HepG2 (cell line): ENCODE data around the gene PFDN2. TPM values are rescaled to one million over a fixed set of nuclear protein-coding genes. Genes with fewer than 3 reads are reported as not detected.

Experiments used
- CENPT ChIP-seq: sonication (generic); formaldehyde crosslinking; IDR thresholded peaks from 2 replicates; pipeline ENCODE4 v1.8.0; 2022; ENCODE audit warnings: low read depth, mild to moderate bottlenecking, moderate library complexity, missing genetic modification reagents
- CTCF ChIP-seq: sonication (generic); formaldehyde crosslinking; IDR thresholded peaks from 2 replicates; pipeline ENCODE4 v1.5.0; 2020; ENCODE audit warnings: mild to moderate bottlenecking, missing genetic modification reagents, moderate library complexity
- HNRNPL ChIP-seq: fragments of 200-400 bp; formaldehyde crosslinking; IDR thresholded peaks from 2 replicates; pipeline ENCODE4 v1.6.1; 2017; ENCODE audit warnings: mild to moderate bottlenecking, low read depth, low read length
- HOXA9 ChIP-seq: sonication (generic); formaldehyde crosslinking; IDR thresholded peaks from 2 replicates; pipeline ENCODE4 v1.8.1; 2022; ENCODE audit warnings: missing genetic modification reagents, mild to moderate bottlenecking, moderate library complexity, borderline replicate concordance
- KDM4B ChIP-seq: sonication (generic); formaldehyde crosslinking; IDR thresholded peaks from 2 replicates; pipeline ENCODE4 v1.4.0; 2020; ENCODE audit warnings: missing genetic modification reagents
- KDM5B ChIP-seq: sonication (generic); formaldehyde crosslinking; IDR thresholded peaks from 2 replicates; pipeline ENCODE4 v1.4.0; 2020; ENCODE audit warnings: missing genetic modification reagents, mild to moderate bottlenecking, borderline replicate concordance
- NFIC ChIP-seq: IDR thresholded peaks from 2 replicates; pipeline ENCODE4 v1.6.1; 2012; ENCODE audit warnings: mild to moderate bottlenecking, low read length, inconsistent platforms
- NR2C2 ChIP-seq: sonication (generic); formaldehyde crosslinking; IDR thresholded peaks from 2 replicates; pipeline ENCODE4 v1.4.0; 2020; ENCODE audit warnings: missing genetic modification reagents, mild to moderate bottlenecking, moderate library complexity, borderline replicate concordance
- NR2F2 ChIP-seq: IDR thresholded peaks from 2 replicates; pipeline ENCODE4 v1.6.1; 2012; ENCODE audit warnings: low read depth, inconsistent platforms, borderline replicate concordance
- PHF21A ChIP-seq: sonication (generic); formaldehyde crosslinking; IDR thresholded peaks from 2 replicates; pipeline ENCODE4 v1.5.0; 2020; ENCODE audit warnings: mild to moderate bottlenecking, missing genetic modification reagents
- PLRG1 ChIP-seq: fragments of 450-650 bp; conservative IDR thresholded peaks from 2 replicates; pipeline ENCODE4 v1.6.1; 2016
- POLR2A ChIP-seq, 2 experiments: IDR thresholded peaks; 2 replicates each; pipeline ENCODE4 v1.6.1; 2011; ENCODE audit warnings: low read depth in 2 of 2, low read length in 2 of 2, mild to moderate bottlenecking in 1 of 2, moderate library complexity in 1 of 2; ENCODE audit not compliant: insufficient read depth in 1 of 2
- RBFOX2 ChIP-seq: fragments of 200-400 bp; formaldehyde crosslinking; IDR thresholded peaks from 2 replicates; pipeline ENCODE4 v1.6.1; 2017; ENCODE audit warnings: low read depth, mild to moderate bottlenecking, low read length
- TIGD3 ChIP-seq: sonication (generic); formaldehyde crosslinking; IDR thresholded peaks from 2 replicates; pipeline ENCODE4 v1.5.1; 2020; ENCODE audit warnings: mild to moderate bottlenecking, missing genetic modification reagents, borderline replicate concordance
- YEATS4 ChIP-seq: sonication (generic); formaldehyde crosslinking; IDR thresholded peaks from 2 replicates; pipeline ENCODE4 v1.4.0; 2020; ENCODE audit warnings: missing genetic modification reagents, borderline replicate concordance
- YY1 ChIP-seq: IDR thresholded peaks from 2 replicates; pipeline ENCODE4 v1.6.1; 2011; ENCODE audit warnings: low read length, low read depth, moderate library complexity, mild to moderate bottlenecking; ENCODE audit not compliant: insufficient read depth, insufficient replicate concordance
- ZFY ChIP-seq: sonication (generic); formaldehyde crosslinking; IDR thresholded peaks from 2 replicates; pipeline ENCODE4 v1.4.0; 2020; ENCODE audit warnings: missing genetic modification reagents
- ZNF20 ChIP-seq: sonication (generic); formaldehyde crosslinking; IDR thresholded peaks from 2 replicates; pipeline ENCODE4 v1.4.0; 2020; ENCODE audit warnings: mild to moderate bottlenecking, moderate library complexity, missing genetic modification reagents
- ZNF234 ChIP-seq: sonication (generic); formaldehyde crosslinking; conservative IDR thresholded peaks from 2 replicates; pipeline ENCODE4 v1.5.1; 2020; ENCODE audit warnings: mild to moderate bottlenecking, missing genetic modification reagents
- ZNF292 ChIP-seq: sonication (generic); formaldehyde crosslinking; IDR thresholded peaks from 2 replicates; pipeline ENCODE4 v1.8.1; 2022; ENCODE audit warnings: mild to moderate bottlenecking, low read depth, missing genetic modification reagents, borderline replicate concordance
- ZNF468 ChIP-seq: sonication (generic); formaldehyde crosslinking; IDR thresholded peaks from 2 replicates; pipeline ENCODE4 v1.8.0; 2022; ENCODE audit warnings: mild to moderate bottlenecking, moderate library complexity, missing genetic modification reagents
- ZNF552 ChIP-seq: sonication (generic); formaldehyde crosslinking; IDR thresholded peaks from 2 replicates; pipeline ENCODE4 v1.9.0; 2022; ENCODE audit warnings: missing genetic modification reagents, mild to moderate bottlenecking, borderline replicate concordance
- ZNF644 ChIP-seq: IDR thresholded peaks from 2 replicates; pipeline ENCODE4 v1.6.1; 2016; ENCODE audit warnings: low read depth
- ZSCAN12 ChIP-seq: sonication (generic); formaldehyde crosslinking; IDR thresholded peaks from 2 replicates; pipeline ENCODE4 v1.9.0; 2021; ENCODE audit warnings: mild to moderate bottlenecking, missing genetic modification reagents
- ZSCAN29 ChIP-seq: sonication (generic); formaldehyde crosslinking; conservative IDR thresholded peaks from 2 replicates; pipeline ENCODE4 v1.4.0; 2020; ENCODE audit warnings: mild to moderate bottlenecking, missing genetic modification reagents
- ZSCAN31 ChIP-seq: sonication (generic); formaldehyde crosslinking; IDR thresholded peaks from 2 replicates; pipeline ENCODE4 v1.5.0; 2020; ENCODE audit warnings: low read depth, mild to moderate bottlenecking, missing genetic modification reagents
- polyA plus RNA-seq, 8 experiments: library from polyadenylated mRNA; depleted of rRNA in 3 of 8; stranded (reverse) in 7 of 8; unstranded in 1 of 8; fragments of >200 nt; fragmentation: Illumina TruSeq in 4 of 8; extraction: Trizol in 4 of 8; gene quantifications; 2 replicates each; pipeline versions ENCODE4 v1.2.1 to v1.2.3, GENCODE V29; 2011 to 2016; ENCODE audit warnings: low read depth in 4 of 8, missing spikeins in 1 of 8, mixed read lengths in 1 of 8; ENCODE audit not compliant: insufficient read depth in 1 of 8
- total RNA-seq, 5 experiments: library from RNA; depleted of rRNA; stranded (reverse); fragments of >200 nt; fragmentation: Illumina TruSeq; extraction: Trizol; gene quantifications; 2 replicates each; pipeline ENCODE4 v1.2.3, GENCODE V29; 2016; ENCODE audit warnings: low read depth in 1 of 5
- TF ChIP-seq, protein P1 (sequence below): sonication (generic); IDR thresholded peaks from 2 replicates; pipeline ENCODE4 v1.6.1; 2016; ENCODE audit warnings: low read depth, borderline replicate concordance

Gene PFDN2
- total and polyA plus RNA-seq, 2 of the 13 experiments (the other 11 are each of a cell fraction or from before 2014, with no cell fraction given) = 62.6 to 63.6 TPM

- TF ChIP-seq ZSCAN12 (CRISPR knock-in tag) = no peak
- TF ChIP-seq CENPT (CRISPR knock-in tag) = no peak
- TF ChIP-seq RBFOX2 = 0 out of 2 replicates have a peak, but pooled peaks have one; percentile 14
- TF ChIP-seq NFIC = no peak
- TF ChIP-seq PLRG1 = no peak
- TF ChIP-seq HOXA9 (CRISPR knock-in tag) = no peak
- TF ChIP-seq ZNF644 (CRISPR knock-in tag) = 0 out of 2 replicates have a peak, but pooled peaks have one; percentile 34
- no peak for TF ChIP-seq ZNF234
- peak; percentile 51; the same call in 1 of the 2 replicates for TF ChIP-seq PHF21A (CRISPR knock-in tag)
- 0 out of 4 replicates have a peak, but pooled peaks of 1 of the 2 experiments have one; percentile 3 for TF ChIP-seq POLR2A (IDR thresholded peaks at IDR 0.05; ENCODE audit: insufficient read depth in 1 of 2, low read depth in 2 of 2, low read length in 2 of 2)
- TF ChIP-seq KDM4B (CRISPR knock-in tag) = no peak
- TF ChIP-seq, protein P1, sequence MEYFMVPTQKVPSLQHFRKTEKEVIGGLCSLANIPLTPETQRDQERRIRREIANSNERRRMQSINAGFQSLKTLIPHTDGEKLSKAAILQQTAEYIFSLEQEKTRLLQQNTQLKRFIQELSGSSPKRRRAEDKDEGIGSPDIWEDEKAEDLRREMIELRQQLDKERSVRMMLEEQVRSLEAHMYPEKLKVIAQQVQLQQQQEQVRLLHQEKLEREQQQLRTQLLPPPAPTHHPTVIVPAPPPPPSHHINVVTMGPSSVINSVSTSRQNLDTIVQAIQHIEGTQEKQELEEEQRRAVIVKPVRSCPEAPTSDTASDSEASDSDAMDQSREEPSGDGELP = peak; percentile 18; the same call in 1 of the 2 replicates
- TF ChIP-seq CTCF (CRISPR knock-in tag) = 0 out of 2 replicates have a peak, but pooled peaks have one; percentile 6
- TF ChIP-seq ZNF20 = no peak
- TF ChIP-seq ZSCAN31 (CRISPR knock-in tag) = peak; percentile 24; the same call in 1 of the 2 replicates
- 0 out of 2 replicates have a peak, but pooled peaks have one; percentile 19 for TF ChIP-seq NR2F2
- TF ChIP-seq HNRNPL = 0 out of 2 replicates have a peak, but pooled peaks have one; percentile 56
- peak; percentile 37; the same call in 1 of the 2 replicates for TF ChIP-seq YEATS4 (CRISPR knock-in tag)
- peak; percentile 71 for TF ChIP-seq NR2C2 (CRISPR knock-in tag)
- no peak for TF ChIP-seq ZNF552 (CRISPR knock-in tag)
- peak; percentile 10 for TF ChIP-seq YY1
- no peak for TF ChIP-seq ZNF292 (CRISPR knock-in tag)
- TF ChIP-seq ZFY = peak; percentile 49
- TF ChIP-seq ZNF468 (CRISPR knock-in tag) = no peak
- no peak for TF ChIP-seq TIGD3
- TF ChIP-seq ZSCAN29 (CRISPR knock-in tag) = no peak
- 0 out of 2 replicates have a peak, but pooled peaks have one; percentile 19 for TF ChIP-seq KDM5B (CRISPR knock-in tag)
Measured at GRCh38 chr1:161072751-161073449, 44.9 kb downstream of the PFDN2 start (continued).
